ENCODE measurements around the gene SULT1A2.
"Not testable (repeated sequence)": the region's sequence is repeated elsewhere in the genome, so short reads cannot be mapped to it uniquely, and the experiment has no call there.

The SULT1A2 gene

DNA sequence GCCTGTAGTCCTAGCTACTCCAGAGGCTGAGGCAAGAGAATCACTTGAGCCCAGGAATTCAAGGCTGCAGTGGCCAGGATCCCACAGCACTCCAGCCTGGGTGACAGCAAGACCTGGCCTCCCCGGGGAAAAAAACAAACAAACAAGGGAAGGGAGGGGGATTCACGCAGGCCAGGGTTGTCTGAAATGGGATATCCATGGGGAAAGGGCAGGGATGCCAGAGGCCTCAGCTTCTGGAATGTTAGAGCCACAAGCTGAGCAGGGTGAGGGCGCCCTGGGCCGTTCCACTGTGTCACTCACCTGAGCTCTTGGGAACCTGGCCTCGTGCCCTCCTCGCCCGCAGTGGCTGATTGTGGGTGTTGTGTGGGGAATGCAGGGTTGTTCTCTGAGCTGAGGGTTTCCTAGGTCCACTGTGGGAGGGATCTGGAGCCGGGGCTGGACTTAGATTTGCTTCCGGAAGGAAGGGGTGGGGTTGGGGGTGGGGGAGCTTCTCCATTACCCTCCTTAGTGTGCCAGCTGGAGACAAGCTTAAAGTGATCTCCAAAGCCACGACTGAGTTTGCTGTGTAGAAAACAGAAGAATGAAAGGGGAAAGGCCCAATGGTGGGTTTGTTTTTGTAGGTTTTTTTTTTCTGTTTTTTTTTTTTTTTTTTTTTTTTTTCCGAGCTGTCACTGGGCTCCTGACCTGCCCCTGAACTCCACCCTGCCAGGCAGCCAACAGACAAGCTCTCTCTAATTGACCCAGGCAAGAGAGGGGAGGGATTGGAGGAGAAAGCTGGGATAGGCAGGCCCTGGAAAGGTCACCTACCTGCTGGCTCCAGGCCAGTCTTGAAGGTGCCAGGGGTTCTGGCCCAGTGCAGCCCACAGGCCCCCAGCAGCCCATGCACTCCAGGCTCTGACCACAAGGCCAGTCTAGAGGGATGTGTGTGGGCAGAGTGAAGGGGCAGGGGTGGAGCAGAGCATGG, 13.1 kb upstream of the SULT1A2 start, which contains the start of gene SULT1A1:
Gene SULT1A1 (minus strand): TSS at position 414 of the 964 bp plus-strand sequence. CDS start 1,189 bp downstream, outside the sequence.
- DNase-seq (ENCODE audit: low read depth): no peak

DNA sequence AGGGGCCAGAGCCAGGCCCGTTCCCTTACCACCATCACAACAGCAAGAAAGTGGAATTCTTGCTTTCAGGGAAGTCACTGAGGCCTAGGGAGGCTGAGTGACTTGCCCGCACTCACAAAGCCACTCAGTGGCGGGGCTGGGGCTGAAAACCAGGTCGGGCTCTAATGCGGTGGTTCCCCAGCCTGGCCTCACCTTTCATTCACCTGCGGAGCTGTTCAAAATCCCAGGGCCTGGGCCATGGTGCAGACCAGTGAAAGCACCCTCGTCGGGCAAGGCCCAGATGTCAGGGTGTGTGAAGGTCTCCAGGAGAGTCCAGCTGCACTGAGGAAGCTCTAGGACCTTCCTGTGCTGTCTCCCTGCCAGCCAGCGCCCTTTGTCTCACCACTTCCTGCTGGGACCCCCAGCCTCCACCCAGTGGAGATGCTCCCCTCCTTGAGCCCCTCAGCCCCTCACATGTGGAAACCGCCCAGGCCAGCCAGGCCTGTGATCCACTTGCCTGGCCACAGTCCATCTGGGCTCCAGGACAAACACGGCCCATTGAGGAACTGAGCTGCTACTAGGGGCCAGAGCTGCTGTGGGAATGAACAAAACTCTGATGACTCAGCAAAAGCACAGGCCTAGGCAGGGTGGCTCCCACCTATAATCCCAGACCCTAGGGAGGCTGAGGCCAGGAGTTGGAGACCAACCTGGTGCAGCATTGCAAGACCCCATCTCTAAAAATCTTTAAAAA, 12.2 kb upstream of the SULT1A2 start:
- not testable (repeated sequence) for DNase-seq (ENCODE audit: low read depth)

DNA sequence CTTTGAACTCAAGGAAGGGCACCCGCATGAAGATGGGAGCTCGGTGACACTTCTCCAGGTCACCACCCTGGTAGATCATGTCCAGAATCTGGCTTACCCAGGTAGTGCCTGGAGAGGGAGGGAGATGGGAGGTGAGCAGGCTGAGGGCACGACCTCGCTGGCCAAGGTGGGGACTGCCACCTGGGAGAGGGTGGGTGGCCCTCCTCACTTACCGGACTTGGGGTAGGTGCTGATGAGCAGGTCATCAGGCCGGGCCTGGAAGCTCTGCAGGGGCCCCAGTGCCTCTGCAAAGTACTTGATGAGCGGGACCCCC, 11.6 kb upstream of the SULT1A2 start:
- DNase-seq (ENCODE audit: low read depth): not testable (repeated sequence)

DNA sequence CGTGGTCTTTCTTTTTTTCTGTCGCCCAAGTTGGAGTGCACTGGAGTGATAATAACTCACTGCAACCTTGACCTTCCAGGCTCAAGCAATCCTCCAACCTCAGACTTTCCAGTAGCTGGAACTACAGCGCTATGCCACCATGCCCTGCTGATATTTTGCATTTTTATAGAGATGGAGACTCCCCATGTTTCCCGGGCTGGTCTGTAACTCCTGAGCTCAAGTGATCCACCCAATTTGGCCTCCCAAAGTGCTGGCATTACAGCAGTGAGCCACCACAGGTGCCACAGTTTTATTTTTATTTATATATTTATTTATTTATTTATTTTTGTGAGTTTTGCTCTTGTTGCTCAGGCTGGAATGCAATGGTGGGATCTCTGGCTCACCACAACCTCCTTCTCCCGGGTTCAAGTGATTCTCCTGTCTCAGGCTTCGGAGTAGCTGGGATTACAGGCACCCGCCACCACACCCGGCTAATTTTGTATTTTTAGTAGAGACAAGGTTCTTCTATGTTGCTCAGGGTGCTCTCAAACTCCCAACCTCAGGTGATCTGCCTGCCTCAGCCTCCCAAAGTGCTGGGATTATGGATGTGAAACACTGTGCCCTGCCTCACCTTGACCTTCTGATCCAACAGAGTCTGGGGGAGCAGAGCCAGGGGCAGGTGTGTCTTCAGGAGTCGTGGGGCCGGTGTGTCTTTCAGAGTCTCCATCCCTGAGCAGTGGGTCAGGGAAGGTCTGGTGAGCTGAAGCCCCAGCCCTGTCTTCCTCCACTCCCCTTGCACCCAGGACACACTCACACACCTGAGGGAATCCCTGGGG, 11.0 kb upstream of the SULT1A2 start:
- not testable (repeated sequence) for DNase-seq (ENCODE audit: low read depth)

DNA sequence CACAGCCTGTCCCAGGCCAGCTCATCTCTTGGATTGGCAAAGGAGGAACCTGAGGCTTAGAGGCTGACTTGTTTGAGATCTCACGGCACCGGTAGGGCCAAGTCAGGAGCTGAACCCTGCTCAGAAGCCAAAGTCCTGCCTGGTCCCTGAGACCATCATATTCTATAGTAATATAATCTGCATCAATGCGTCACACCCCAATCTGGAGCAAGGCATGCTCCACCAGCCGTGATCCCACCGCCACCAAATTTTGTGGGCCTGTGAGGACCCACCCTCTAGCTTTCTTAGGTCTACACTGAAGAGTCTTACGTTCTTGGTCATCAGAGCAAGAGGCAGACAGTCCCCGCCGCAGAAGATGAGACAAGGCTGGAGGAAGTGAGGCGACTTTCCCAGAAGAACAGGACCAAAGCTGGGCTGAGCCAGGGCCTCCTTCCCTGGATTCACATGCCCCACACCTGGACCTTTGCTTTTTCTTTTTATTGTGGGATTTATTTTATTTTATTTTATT, 10.3 kb upstream of the SULT1A2 start:
- no peak for DNase-seq (ENCODE audit: low read depth)

DNA sequence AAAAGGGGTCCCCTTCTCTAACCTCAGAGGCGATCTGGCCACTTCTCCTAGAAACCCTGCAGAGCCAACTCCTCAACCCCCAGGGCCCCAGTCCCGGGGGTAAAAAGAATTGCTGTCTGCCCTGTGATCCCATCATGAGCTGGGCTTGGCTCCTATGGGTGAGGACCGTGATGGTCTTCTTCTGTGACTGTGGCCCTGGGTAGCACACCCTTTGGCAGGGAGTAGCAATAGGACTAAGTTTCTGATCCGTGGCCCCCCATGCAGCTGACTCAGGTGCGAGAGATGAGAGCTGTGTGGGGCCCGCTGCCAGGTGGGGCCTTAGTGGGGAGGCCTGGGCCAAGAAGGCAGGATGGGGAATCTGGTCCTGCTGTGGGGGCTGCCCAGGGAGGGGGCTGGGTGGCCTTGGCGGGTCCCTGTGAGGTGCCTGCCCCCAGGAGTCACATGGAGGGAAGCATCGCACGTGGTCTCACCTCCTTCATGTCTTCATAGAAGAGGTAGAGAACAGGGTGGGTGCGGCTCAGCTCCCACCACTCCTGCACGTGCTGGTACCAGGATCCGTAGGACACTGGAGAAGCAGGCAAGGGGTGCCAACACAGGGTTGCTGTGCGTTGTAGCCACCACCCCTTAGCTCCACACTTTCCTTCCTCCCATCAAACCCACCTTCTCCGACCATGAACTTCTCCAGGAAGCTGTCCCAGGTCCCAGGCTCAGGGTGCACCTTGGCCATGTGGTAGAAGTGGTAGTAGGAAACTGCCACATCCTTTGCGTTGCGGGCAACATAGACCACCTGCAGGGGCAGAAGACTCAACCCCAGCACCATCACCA, 9.7 kb upstream of the SULT1A2 start:
- DNase-seq (ENCODE audit: low read depth): no peak

DNA sequence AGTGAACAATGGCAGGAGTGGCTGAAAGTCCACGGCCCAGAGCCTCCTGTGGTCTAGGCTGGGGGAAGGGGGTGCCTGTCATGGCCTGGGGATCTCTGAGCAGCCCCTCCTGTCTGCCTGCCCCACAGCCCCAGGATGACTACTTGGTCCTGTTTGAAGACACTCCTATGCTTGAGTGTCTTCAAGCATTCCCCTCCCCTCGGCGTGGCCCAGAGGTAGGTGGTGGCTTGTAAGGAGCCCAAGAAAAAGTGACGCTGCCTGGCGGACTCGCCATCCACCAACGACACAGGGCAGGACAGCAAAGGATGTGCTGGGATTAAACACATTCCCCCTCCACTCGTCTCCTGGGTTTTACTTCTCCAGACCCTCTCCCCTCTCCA, 7.3 kb upstream of the SULT1A2 start:
- DNase-seq (ENCODE audit: low read depth): no peak

DNA sequence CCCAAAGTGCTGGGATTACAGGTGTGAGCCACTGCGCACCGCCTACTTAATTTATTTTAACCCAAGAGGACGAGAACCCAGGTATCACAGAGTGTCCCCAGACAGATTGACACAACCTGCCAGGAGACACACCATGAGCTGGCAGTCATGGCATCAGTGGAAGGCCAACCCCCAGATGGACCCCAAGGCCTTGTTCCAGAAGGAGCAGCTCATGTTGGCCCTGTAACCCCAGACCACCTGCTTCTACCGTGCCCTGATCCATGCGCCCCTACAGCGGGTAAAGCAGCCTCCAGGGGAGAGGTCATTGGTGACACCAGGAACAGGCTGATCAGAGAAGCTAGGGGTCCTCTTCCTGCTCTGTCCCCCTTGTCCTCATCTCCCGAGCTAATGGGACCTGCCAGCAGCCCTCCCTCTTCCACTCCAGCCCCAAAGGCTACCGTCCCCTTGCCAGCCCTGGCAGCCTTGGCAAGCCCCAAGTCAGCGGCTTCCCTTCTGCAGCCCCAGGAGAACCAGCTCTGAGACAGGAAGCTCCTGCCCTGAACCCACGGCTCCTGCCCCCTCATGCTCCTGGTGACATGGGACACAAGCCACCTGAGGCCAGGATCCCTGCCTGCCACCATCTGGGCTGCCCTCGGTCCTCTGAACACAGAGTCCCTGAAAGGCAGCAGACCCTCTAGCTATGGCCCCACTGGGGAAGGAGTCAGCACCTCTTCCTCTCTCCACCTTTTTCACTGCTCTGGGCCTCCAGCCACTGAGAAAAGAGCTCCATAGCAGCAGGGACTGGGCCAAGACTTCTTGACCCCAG, 6.7 kb upstream of the SULT1A2 start:
- DNase-seq (ENCODE audit: low read depth): no peak

DNA sequence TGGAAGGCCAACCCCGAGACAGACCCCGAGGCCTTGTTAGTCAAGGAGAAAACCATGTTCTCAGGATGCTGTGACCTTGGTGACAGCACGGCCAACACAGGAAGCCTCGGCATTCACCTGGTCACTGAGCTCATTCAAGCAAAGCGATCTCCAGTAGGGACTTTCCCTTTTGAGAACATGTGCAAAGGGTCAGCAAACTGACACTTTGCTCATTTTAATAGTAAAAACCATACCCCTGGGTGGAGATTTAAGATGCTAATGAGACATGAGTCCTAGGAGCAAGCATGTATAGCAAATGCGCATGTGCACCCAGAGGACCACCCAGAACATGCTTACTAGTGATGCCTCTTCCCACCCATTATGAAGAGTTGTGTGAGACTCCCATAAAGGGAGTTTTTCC, 5.7 kb upstream of the SULT1A2 start:
- DNase-seq (ENCODE audit: low read depth): no peak

DNA sequence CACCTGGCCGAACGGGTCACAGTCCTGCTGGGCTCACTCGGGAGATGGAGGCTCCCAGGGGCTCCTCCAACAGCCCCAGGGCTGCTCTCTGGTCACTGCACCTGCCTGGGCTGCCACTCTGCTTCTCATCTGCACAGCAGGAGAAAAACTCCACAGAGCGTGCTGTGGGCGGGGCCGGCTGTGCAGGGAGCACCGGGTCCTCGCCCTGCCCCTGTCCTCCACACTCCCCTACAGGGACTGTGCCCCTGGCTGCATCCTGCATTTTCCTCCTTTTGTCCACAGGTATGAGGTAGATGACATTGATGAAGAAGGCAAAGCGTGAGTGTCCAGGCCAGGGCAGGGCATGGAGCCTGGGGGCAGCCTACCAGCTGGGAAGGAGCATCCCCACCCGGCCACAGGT, 5.2 kb upstream of the SULT1A2 start:
- DNase-seq (ENCODE audit: low read depth): not testable (repeated sequence)

DNA sequence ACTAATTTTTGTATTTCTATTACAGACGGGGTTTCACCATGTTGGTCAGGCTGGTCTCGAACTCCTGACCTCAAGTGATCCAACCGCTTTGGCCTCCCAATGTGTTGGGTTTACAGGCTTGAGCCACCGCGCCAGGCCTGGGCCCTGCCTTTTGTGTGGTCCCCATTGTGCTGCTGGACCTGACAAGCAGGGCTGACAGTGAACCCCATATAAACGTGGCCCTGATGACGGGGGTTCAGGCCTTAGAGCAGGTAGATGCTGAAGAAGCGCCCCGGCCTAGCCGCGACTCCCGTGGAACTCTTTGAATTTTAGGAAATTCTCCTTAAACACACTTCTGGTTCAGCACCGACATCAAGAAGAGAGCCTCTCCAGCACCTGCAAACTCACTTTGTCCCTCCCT, 4.7 kb upstream of the SULT1A2 start:
- DNase-seq (ENCODE audit: low read depth): not testable (repeated sequence)

DNA sequence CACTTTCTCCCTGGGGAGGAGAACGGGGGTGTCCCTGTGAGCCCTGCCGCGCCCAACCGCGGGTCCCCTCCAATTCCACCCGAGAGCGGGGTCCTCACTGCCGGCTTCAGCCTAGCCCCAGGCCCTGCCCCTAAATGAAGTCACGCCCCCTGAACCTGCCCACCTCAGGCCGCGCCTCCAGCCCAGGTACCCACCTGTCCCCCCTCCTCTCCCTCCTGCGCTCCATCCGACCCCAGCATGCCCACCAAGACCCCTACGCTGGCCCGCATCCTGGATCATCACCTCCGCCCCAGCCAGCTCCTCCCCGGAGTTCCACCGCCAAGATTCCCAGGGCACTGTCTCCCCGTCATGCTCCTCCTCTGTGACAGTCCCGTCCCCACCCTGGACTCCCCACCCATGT, 4.1 kb upstream of the SULT1A2 start:
- not testable (repeated sequence) for DNase-seq (ENCODE audit: low read depth)

DNA sequence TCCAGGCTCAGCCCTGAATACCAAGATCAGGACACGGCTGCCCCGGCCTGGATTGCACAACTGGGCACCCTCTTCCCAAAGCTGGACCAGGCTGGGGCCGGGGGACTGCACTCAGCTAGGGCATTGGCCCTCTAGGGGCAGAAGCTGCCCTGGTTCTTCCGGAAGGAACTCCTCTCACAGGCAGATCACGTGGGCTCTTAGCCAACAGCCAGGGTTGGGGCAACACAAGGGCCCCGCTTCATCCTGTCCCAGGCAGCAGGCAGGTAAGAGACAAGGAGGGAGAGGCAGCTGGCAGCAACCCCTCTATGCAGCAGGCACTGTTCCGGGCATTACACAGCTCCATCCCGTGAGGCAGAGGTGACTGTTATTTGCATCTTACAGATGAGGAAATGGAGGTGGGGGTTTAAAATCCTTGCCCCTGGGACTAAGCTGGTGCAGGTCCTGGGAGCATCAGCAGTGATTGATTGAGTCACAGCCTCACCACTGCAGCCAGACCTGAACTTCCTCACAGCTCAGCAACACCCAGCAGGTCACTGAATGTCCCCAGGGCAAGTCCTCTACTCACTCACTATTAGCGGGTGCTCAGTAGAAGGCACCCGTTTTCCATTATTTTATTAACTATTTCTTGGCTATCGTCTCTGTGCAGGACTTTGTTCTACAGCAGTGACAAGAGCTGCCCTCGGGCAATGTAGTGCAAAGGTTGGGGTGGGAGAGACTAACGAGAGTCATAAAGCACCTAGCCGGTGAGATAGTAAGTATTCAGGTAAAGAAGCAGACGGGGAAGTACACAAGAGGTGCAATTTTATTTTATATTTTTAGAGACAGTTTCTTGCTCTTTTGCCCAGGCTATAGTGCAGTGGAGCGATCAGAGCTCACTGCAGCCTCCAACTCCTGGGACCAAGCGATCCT, 2.8 kb upstream of the SULT1A2 start:
- DNase-seq (ENCODE audit: low read depth): not testable (repeated sequence)

DNA sequence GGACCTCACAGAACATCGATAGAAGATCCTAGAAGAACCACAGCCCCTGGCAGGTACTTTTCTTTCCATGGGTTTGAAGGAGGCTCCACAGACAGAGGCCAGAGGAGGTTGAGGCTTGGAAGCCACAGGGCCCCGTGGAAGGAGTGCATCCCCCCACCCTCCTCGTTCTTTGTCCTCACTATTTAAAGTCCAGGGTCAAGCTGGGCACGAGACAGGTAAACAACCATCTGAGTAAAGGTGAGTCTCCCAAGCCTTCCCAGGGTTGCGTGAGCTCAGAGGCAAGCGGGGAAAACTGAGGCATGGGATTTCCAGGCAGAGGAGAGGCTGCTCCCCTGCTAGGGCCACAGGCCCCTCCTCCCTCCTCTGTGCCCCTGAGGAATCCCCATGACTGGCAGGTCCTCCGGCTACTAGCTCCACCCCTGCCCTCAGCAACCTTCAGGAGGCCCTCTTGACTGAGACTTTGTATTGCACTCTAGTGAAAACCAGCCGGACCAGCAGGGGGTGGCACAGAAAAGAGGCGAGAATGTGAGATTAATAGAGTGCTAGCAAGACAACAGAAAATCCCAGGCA, 927 bp upstream of the SULT1A2 start:
- no peak for DNase-seq (ENCODE audit: low read depth)

DNA sequence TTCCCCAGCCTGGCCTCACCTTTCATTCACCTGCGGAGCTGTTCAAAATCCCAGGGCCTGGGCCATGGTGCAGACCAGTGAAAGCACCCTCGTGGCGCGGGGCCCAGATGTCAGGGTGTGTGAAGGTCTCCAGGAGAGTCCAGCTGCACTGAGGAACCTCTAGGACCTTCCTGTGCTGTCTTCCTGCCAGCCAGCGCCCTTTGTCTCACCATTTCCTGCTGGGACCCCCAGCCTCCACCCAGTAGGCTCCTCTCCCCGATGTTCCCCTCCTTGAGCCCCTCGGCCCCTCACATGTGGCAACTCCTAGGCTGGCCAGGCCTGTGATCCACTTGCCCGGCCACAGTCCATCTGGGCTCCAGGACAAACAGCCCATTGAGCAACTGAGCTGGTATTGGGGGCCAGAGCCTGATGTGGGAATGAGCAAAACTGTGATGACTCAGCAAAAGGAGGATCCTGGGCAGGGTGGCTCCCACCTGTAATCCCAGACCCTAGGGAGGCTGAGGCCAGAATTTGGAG, 677 bp downstream of the SULT1A2 start:
- DNase-seq (ENCODE audit: low read depth): no peak

DNA sequence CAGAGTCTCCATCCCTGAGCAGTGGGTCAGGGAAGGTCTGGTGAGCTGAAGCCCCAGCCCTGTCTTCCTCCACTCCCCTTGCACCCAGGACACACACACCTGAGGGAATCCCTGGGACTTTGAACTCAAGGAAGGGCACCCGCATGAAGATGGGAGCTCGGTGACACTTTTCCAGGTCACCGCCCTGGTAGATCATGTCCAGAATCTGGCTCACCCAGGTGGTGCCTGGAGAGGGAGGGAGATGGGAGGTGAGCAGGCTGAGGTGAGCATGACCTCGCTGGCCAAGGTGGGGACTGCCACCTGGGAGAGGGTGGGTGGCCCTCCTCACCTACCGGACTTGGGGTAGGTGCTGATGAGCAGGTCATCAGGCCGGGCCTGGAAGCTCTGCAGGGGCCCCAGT, 1.4 kb downstream of the SULT1A2 start:
- DNase-seq (ENCODE audit: low read depth): not testable (repeated sequence)

DNA sequence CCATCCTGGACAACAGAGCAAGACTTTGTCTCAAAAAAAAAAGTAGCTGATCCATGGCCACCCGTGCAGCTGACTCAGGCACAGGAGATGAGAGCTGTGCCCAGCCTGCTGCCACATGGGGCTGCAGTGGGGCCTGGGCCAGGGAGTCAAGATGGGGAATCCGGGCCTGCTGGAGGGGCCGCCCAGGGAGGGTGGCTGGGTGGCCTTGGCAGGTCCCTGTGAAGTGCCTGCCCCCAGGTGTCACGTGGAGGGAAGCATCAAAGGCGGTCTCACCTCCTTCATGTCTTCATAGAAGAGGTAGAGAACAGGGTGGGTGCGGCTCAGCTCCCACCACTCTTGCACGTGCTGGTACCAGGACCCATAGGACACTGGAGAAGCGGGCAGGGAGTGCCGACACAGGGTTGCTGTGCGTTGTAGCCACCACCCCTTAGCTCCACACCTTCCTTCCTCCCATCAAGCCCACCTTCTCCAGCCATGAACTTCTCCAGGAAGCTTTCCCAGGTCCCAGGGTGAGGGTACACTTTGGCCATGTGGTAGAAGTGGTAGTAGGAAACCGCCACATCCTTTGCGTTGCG, 3.8 kb downstream of the SULT1A2 start:
- no peak for DNase-seq (ENCODE audit: low read depth)

DNA sequence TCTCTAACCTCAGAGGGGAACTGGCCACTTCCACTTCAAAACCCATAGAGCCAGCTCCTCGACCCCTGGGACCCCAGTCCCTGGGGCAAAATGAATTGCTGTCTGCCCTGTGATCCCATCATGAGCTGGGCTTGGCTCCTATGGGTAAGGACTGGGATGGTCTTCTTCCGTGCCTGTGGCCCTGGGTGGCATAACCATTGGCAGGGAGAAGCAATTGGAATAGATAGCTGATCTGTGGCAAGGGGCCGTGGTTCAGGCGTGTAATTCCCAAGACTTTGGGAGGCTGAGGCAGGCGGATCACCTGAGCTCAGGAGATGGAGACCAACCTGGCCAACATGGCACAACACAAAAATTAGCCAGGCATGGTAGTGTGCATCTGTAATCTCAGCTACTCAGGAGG, 4.3 kb downstream of the SULT1A2 start:
- DNase-seq (ENCODE audit: low read depth): no peak
